Ascending aorta (tissue), 2 donors: ENCODE data around the gene ARL6IP5. TPM values are rescaled to one million over a fixed set of nuclear protein-coding genes. Genes with fewer than 3 reads are reported as not detected.

Experiments
- DNase-seq, 2 donors: peaks; one replicate each; pipeline ENCODE4 v3.0.0-alpha.2; 2019; ENCODE audit warnings: low spot score in 2 of 2
- H3K27ac ChIP-seq, 2 donors: fragments of 200-600 bp; sonication (generic); one replicate each; pipeline ENCODE4 v1.5.1; 2016 to 2017; ENCODE audit warnings: mild to moderate bottlenecking in 1 of 2
- H3K27me3 ChIP-seq: fragments of 200-600 bp; sonication (generic); one replicate; pipeline ENCODE4 v1.5.1; 2017
- H3K36me3 ChIP-seq, 2 donors: fragments of 200-600 bp; sonication (generic); one replicate each; pipeline ENCODE4 v1.5.1; 2016
- H3K4me1 ChIP-seq, 2 donors: fragments of 200-600 bp; sonication (generic); one replicate each; pipeline ENCODE4 v1.5.1; 2016 to 2017; ENCODE audit warnings: mild to moderate bottlenecking in 1 of 2
- H3K4me3 ChIP-seq, 2 donors: fragments of 200-600 bp; sonication (generic); one replicate each; pipeline ENCODE4 v1.5.1; 2016 to 2017; ENCODE audit warnings: mild to moderate bottlenecking in 1 of 2
- H3K9me3 ChIP-seq, 2 donors: fragments of 200-600 bp; sonication (generic); one replicate each; pipeline ENCODE4 v1.5.1; 2016
- intact Hi-C: fragments of 100-400 bp; cut with DNase I; formaldehyde crosslinking; loops from one replicate; pipeline ENCODE4 v1.15.1; 2023
- total RNA-seq: library from RNA; depleted of rRNA; stranded (reverse); fragments of >200 nt; gene quantifications from one replicate; pipeline ENCODE4 v1.1.0, GENCODE V29; 2016
- TF ChIP-seq, protein P1 (sequence below), 3 experiments: fragments of 200-600 bp in 2 of 3; fragments of 450-650 bp in 1 of 3; sonication (generic) in 2 of 3; IDR thresholded peaks; one replicate each; pipeline ENCODE4 v1.5.1; 2016 to 2019; ENCODE audit warnings: antibody characterized with exemption in 3 of 3, mild to moderate bottlenecking in 1 of 3, moderate library complexity in 1 of 3

ARL6IP5 gene
- total RNA-seq, 1 donor from 2014 or later, result 134 TPM

DNA sequence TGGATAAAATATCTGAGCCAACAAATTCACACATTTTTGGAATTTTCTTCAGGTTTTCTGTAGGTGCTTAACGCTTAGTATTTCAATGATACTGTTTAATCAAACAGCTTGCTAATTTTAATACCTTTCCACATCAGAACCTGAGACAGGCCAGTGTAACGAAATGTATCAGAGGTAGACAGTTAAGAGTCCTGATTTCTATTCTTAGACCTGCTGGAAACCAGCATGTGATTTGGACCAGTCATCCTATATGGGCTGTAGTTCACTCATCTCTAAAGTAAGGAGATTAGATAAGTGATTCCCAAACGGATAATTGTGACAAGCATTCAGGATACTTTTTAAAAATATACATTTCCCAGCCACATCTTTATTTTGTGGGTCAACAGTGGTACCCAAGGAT, 18.4 kb downstream of the ARL6IP5 start:
- Histone ChIP-seq H3K9me3 (no peaks in the 10 kb centered on the region), H3K27me3 (no peaks in the 10 kb centered on the region), H3K27ac (no peak overlapping the region), H3K36me3 (peaks cover 39 to 50% of the 10 kb centered on the region in 2 donors), H3K4me3 (no peak overlapping the region), H3K4me1 (peaks cover 0 to 28% of the 10 kb centered on the region in 2 donors)
- TF ChIP-seq, protein P1, sequence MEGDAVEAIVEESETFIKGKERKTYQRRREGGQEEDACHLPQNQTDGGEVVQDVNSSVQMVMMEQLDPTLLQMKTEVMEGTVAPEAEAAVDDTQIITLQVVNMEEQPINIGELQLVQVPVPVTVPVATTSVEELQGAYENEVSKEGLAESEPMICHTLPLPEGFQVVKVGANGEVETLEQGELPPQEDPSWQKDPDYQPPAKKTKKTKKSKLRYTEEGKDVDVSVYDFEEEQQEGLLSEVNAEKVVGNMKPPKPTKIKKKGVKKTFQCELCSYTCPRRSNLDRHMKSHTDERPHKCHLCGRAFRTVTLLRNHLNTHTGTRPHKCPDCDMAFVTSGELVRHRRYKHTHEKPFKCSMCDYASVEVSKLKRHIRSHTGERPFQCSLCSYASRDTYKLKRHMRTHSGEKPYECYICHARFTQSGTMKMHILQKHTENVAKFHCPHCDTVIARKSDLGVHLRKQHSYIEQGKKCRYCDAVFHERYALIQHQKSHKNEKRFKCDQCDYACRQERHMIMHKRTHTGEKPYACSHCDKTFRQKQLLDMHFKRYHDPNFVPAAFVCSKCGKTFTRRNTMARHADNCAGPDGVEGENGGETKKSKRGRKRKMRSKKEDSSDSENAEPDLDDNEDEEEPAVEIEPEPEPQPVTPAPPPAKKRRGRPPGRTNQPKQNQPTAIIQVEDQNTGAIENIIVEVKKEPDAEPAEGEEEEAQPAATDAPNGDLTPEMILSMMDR (IDR thresholded peaks at IDR 0.05), result no peak
- intact Hi-C loops, result no loop called here
- DNase-seq, result no peak

DNA sequence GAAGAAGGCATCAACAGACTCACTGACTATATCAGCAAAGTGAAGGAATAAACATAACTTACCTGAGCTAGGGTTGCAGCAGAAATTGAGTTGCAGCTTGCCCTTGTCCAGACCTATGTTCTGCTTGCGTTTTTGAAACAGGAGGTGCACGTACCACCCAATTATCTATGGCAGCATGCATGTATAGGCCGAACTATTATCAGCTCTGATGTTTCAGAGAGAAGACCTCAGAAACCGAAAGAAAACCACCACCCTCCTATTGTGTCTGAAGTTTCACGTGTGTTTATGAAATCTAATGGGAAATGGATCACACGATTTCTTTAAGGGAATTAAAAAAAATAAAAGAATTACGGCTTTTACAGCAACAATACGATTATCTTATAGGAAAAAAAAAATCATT, 19.8 kb downstream of the ARL6IP5 start:
- H3K4me3 ChIP-seq, result no peak overlapping the region
- no peak for DNase-seq
- no peaks in the 10 kb centered on the region for H3K27me3 ChIP-seq
- H3K27ac ChIP-seq, result no peak overlapping the region
- H3K9me3 ChIP-seq, result no peaks in the 10 kb centered on the region
- intact Hi-C loops, result no loop called here
- peaks cover 0 to 23% of the 10 kb centered on the region in 2 donors for H3K4me1 ChIP-seq
- TF ChIP-seq, protein P1 (IDR thresholded peaks at IDR 0.05), result no peak
- peaks cover 39 to 50% of the 10 kb centered on the region in 2 donors for H3K36me3 ChIP-seq

DNA sequence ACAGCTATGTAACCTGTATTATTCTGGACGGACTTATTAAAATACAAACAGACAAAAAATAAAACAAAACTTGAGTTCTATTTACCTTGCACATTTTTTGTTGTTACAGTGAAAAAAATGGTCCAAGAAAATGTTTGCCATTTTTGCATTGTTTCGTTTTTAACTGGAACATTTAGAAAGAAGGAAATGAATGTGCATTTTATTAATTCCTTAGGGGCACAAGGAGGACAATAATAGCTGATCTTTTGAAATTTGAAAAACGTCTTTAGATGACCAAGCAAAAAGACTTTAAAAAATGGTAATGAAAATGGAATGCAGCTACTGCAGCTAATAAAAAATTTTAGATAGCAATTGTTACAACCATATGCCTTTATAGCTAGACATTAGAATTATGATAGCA, 20.6 kb downstream of the ARL6IP5 start:
- intact Hi-C loops, result no loop called here
- no peak for DNase-seq
- no peaks in the 10 kb centered on the region for H3K27me3 ChIP-seq
- no peaks in the 10 kb centered on the region for H3K9me3 ChIP-seq
- no peak overlapping the region for H3K27ac ChIP-seq
- TF ChIP-seq, protein P1 (IDR thresholded peaks at IDR 0.05), result no peak
- peaks cover 39 to 44% of the 10 kb centered on the region in 2 donors for H3K36me3 ChIP-seq
- H3K4me1 ChIP-seq, result peaks cover 0 to 15% of the 10 kb centered on the region in 2 donors
- H3K4me3 ChIP-seq, result no peak overlapping the region

DNA sequence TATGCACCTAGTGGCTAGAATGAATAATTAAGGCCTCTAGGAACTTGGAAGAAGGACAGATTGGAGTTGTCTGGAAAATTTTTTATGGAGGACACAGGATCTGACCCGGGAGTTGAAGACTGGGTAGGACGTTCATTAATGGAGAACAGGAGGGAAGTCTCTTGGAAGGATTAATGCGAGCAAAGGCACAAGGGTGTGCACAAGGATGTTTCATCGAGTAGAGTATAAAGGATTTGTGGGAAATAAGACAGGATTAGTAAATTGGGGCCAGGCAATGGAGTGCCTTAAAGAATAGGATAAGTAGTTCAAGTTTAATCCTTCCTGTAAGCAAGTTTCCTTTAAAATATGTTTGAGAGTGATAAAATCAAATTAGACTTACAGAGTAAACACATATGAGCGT, 23.1 kb downstream of the ARL6IP5 start:
- H3K27me3 ChIP-seq, result no peaks in the 10 kb centered on the region
- H3K4me3 ChIP-seq, result no peak overlapping the region
- peaks cover 0 to 13% of the 10 kb centered on the region in 2 donors for H3K4me1 ChIP-seq
- peaks cover 21 to 31% of the 10 kb centered on the region in 2 donors for H3K36me3 ChIP-seq
- no peak overlapping the region for H3K27ac ChIP-seq
- no peaks in the 10 kb centered on the region for H3K9me3 ChIP-seq
- no peak for DNase-seq
- TF ChIP-seq, protein P1 (IDR thresholded peaks at IDR 0.05), result no peak
- intact Hi-C loops, result no loop called here

DNA sequence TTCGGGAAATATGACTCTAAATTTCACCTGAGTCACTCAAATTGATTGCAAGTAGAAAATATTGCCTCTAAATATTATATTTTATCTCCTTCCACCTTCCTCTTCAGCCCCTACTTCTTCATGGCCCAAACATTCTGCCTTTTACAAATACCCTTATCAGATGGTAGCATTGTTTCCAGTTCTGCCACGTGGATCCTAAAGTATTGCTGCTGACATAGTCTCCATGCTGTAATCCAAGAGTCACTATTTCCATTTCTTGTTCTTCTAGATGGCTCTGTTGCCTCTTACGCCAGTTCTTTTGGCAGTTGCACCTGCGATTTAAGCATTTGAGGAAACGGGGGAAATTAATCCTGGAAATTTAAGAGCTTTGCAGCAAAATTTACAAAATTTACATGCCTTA, 24.1 kb downstream of the ARL6IP5 start:
- Histone ChIP-seq H3K4me3 (no peak overlapping the region), H3K36me3 (peaks cover 11 to 23% of the 10 kb centered on the region in 2 donors), H3K27me3 (no peaks in the 10 kb centered on the region), H3K9me3 (no peaks in the 10 kb centered on the region), H3K27ac (no peak overlapping the region), H3K4me1 (peaks cover 0 to 13% of the 10 kb centered on the region in 2 donors)
- TF ChIP-seq, protein P1 (IDR thresholded peaks at IDR 0.05), result no peak
- intact Hi-C loops, result no loop called here
- no peak for DNase-seq
